Activated naive CD8-positive, alpha-beta T cell treated with anti-CD3 and anti-CD28 coated beads, Interleukin-2, amount 50 U/mL, for 16 hours (primary cell): ENCODE measurements around the gene CDC20.
"Not testable (repeated sequence)": the region's sequence is repeated elsewhere in the genome, so short reads cannot be mapped to it uniquely, and the experiment has no call there.

Source experiments
- DNase-seq: peaks from one replicate; pipeline ENCODE4 v3.0.0-alpha.2; 2020; ENCODE audit warnings: low read depth, low spot score

Gene CDC20

GRCh38 chr1:43382027-43382779 lies 23.4 kb downstream of the CDC20 start:
- DNase-seq: no peak

DNA sequence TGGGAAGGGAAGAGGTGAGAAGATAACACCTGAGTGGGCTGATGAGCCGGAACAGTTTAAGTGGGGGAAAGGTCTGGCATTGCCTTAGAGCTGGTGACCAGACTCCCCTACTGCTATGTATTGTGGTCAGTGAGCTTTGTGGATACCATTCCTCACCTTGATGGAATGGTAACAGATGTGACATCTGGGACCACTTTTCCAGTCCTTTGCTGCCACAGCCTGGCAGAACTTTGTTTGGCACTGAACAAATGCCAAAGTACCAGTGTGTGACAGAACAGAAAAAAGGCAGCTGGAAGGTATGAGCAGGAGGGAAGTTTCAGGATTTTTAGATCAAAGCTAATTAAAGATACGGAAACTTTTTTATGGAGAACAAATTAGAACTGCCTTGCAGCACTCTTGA lies 24.7 kb downstream of the CDC20 start:
- DNase-seq: no peak

GRCh38 chr1:43386676-43387075 lies 27.9 kb downstream of the CDC20 start:
- DNase-seq: no peak

- no peak for DNase-seq
These were observed 29.3 kb downstream of the CDC20 start for GRCh38 chr1:43387976-43388599.

GRCh38 chr1:43388613-43389012 lies 29.8 kb downstream of the CDC20 start:
- no peak for DNase-seq

GRCh38 chr1:43389326-43390313 lies 30.8 kb downstream of the CDC20 start, which contains the start of the genes MED8 and SZT2:
Gene MED8, minus strand, starts transcription at chr1:43389800. Its CDS starts 36 bp downstream, at chr1:43389764.
Gene SZT2, plus strand, starts transcription at chr1:43389899. Its CDS starts 70 bp downstream, at chr1:43389969.
- DNase-seq: peak; percentile 84

DNA sequence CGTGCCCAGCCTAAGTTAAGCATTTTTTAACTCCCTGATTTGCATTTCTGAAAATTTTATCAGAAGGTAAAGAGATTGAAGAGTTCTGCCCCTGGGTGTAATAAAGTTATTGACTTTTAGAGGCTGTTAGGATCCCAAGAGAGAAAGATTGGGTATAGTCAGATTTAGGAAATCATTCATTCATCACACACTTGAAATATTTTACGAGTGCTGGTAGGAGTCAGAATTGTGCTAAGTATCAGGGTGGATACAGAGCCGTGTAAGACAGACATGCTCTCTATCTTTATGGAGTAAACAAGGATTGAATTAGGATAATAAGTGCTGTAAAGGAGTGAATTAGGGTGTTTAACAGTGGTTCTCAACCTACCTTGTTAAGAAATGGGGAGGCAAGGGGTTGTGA lies 33.9 kb downstream of the CDC20 start:
- no peak for DNase-seq

GRCh38 chr1:43395523-43395922 lies 36.7 kb downstream of the CDC20 start:
- no peak for DNase-seq

DNA sequence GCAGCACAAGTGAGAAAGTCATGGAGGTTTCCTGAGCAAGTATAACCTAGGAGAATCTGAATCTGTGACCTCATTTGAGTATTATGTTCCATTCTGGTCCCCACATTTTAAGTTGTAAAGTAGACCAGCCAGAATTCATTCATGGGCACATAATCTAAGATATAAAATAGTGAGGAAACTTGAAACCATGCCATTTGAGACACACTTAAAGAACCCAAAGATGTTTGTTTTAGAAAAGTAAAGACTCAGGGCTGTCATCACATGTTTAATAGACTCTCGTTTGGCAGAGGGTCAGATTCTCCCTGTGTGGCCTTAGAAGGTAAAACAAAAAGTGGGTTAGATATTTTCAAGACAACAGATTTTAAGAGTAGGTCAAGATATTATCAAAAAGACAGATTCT lies 37.3 kb downstream of the CDC20 start:
- no peak for DNase-seq

- no peak for DNase-seq
These were observed 39.4 kb downstream of the CDC20 start for GRCh38 chr1:43398227-43398626.

- DNase-seq: not testable (repeated sequence)
These were observed 41.7 kb downstream of the CDC20 start for GRCh38 chr1:43400441-43400840.

GRCh38 chr1:43402089-43402865 lies 43.5 kb downstream of the CDC20 start:
- DNase-seq: no peak

GRCh38 chr1:43404353-43404752 lies 45.6 kb downstream of the CDC20 start:
- DNase-seq: no peak

GRCh38 chr1:43405219-43405875 lies 46.6 kb downstream of the CDC20 start:
- DNase-seq: no peak

GRCh38 chr1:43405876-43406234 lies 47.1 kb downstream of the CDC20 start:
- no peak for DNase-seq

- no peak for DNase-seq
These were observed 51.8 kb downstream of the CDC20 start for GRCh38 chr1:43410571-43410970.
